Activated CD8-positive, alpha-beta memory T cell treated with anti-CD3 and anti-CD28 coated beads for 1 hour (primary cell): ENCODE measurements around the gene TMC4.
"Not testable (repeated sequence)": the region's sequence is repeated elsewhere in the genome, so short reads cannot be mapped to it uniquely, and the experiment has no call there.

Experiments
- DNase-seq, 2 donors: peaks; one replicate each; pipeline ENCODE4 v3.0.0-alpha.2; 2020; ENCODE audit warnings: low read depth in 1 of 2; ENCODE audit errors: extremely low read depth in 1 of 2

TMC4 gene, protein sequence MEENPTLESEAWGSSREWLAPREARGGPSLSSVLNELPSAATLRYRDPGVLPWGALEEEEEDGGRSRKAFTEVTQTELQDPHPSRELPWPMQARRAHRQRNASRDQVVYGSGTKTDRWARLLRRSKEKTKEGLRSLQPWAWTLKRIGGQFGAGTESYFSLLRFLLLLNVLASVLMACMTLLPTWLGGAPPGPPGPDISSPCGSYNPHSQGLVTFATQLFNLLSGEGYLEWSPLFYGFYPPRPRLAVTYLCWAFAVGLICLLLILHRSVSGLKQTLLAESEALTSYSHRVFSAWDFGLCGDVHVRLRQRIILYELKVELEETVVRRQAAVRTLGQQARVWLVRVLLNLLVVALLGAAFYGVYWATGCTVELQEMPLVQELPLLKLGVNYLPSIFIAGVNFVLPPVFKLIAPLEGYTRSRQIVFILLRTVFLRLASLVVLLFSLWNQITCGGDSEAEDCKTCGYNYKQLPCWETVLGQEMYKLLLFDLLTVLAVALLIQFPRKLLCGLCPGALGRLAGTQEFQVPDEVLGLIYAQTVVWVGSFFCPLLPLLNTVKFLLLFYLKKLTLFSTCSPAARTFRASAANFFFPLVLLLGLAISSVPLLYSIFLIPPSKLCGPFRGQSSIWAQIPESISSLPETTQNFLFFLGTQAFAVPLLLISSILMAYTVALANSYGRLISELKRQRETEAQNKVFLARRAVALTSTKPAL

DNA sequence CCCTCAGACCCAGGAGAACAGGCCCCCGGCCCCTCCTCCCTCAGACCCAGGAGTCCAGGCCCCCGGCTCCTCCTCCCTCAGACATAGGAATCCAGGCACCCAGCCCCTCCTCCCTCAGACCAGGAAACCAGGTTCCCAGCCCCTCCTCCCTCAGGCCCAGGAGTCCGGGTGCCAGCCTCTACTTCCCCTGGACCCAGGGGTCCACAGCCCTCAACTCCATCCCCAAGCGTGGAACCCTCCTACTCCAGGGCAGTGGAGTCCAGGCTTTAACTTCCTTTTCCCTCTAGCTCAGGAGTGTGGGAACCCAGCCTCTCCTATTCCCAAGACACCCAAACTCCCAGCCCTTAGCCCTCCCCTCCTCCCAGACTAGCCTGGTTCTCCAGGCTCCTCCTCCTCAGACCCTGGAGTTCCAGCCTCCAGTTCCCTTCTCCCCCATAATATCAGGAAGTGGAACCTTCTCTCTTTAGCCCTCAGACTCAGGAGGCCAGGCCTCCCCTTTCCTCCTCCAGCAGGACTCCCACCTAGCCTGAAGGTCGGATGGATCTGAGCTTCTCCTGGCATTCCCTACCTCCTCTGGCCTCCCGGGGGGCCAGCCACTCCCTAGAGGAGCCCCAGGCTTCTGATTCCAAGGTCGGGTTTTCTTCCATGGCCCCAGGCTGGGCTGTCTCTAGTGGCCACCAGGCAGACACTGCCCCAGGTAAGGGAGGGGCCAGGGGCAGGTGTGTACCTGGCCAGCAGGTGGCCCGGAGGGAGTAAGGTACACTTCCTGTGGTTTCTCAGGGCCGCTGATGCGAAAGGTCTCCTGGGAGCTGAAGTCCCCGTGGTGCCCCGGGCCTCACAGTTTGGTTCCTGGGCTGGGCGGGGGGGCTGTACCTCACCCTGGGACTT is at the start of gene TMC4:
TSS of gene TMC4 (minus strand) at position 690 of the 888 bp plus-strand sequence. CDS start at position 647, 43 bp downstream.
- no peak for DNase-seq

DNA sequence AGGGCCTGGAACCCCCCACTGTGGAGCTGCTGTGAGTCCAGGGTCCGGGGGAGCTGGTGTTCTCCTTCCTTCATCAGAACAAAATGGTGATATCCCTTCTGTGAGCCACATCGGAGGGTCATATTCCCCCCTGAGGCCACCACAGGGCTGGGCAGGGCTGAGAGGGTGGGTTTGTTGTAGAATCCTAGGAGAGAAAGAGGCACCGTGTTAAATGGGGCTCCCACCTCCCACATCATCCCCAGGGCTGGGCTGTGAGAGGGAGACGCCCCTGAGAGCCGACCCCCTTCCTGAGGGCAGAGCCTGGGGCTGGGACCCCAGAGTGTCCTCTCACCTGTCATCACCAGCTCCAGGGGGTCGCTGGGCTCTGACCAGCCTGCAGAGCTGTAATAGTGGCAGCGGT is 49.0 kb upstream of the TMC4 start:
- DNase-seq = not testable (repeated sequence)

DNA sequence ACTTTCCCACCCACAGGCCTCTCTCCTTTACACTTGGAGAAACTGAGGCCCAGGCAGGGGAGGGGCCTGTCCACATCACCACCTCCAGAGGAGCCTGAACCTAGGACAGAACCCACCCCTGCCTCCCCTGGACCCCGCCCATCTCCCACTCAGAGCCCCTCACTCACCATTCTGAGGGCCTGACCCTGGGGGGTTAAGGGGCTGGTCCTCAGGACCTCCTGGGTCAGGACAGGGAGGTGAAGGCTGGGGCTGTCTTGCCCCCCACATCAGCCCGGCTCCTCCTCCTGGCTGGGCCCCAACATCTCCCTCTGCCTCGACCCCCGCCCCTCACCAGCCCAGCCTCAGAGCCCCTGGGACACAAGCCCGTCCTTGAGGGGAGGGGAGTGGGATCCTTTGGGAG is 46.7 kb upstream of the TMC4 start:
- not testable (repeated sequence) for DNase-seq

DNA sequence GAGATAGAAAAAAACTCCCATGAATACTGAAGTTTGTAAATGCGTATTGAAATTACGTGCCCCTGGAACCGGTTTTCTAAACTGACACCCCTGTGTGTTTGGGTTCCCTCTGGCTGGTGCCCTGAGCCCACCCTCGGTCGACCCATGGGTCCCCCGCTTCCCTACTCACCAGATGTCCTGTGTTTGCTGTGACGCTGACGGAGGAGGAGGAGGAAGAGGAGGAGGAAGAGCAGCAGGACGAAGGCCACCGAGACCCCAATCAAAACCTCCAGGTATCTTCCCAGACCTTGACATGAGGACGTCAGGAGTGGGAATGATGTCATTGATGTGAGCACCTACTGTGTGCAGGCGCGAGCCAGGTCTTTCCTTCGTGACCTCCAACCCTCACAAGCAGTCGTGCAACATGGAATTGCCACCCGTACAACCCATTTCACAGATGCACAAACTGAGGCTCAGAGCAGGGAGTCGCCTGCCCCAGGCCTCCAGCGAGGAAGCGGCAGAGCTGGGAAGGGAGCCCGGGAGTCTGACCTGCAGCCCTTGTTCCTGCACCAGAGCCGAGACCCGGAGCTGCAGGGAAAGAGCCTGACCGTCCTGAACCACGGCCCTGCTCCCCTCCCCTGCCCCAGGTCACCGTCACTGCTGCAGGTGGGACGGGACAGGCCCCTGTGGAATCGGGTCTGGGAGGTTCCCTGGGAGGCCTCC is 46.2 kb upstream of the TMC4 start:
- DNase-seq = no peak

DNA sequence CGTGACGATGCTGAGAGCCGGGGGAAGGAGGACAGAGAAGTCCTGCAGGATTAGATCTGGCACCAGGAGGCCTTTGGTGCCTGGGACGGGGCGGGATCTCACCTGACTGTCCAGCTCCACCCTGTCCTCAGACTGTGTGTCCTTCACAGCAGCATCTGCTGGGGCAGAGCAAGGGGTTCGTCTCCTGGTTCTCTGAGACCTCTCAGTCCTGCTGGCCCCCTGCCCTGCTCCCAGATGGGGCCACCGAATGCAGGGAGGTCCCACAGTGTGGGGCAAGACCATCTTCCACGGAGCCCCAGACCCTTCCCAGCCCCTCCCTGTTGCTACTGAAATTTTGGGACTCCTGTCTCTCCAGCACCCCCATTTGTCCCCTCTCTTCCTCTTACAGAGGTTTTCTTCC is 45.3 kb upstream of the TMC4 start:
- DNase-seq = no peak

DNA sequence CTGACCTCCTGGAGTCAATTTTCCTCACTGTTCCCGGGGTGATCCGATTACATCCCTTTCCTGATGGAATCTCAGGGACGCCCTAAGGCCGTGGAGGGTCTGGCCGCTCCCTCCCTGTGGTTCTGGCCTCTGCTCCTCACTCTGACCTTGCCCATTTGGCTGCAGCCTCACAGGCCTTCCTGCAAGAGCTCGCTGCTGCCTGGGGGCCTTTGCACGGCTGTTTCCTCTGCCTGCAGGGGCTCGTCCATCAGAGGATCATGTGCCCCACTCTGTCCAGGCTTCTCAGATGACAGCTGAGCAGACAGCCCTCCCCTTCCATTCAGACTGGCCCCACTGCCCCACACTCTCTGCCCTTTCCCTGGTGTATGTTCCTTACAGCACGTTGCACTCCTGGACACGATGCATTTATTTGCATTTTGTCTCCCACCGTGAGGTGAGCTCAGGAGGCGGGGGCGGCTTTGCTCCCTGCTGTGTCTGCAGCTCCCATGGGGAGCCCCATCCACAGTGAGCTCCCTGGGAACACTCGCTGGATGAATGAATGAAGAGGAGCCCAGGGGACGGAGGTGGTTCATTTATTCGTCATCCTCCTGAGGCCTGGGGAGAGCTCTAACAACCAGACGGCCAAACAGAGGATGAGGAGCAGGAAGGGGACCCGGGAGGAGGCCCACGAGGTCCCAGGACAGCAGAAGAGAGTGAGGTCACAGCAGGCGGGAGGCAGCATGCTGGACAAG is 44.7 kb upstream of the TMC4 start:
- not testable (repeated sequence) for DNase-seq

DNA sequence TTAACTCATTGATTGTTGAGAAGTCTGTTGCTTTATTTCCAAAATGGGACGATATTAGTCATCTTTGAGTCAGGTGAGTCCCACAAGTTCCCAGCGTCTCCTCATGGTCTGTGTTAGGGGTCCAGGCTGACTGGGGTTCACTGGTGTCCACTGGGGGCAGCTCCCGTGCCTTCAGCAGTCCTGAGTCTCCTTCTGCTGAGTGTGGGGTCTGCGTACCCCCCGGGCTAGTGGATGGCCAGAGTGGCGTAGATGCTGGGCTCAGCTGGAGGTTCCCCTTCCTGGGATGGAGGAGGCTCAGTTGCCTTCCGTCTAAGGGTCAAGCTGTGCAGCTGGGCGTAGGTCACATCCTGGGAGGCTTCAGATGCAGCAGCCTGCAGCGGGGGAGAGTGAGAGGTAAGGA is 43.9 kb upstream of the TMC4 start:
- DNase-seq = no peak

DNA sequence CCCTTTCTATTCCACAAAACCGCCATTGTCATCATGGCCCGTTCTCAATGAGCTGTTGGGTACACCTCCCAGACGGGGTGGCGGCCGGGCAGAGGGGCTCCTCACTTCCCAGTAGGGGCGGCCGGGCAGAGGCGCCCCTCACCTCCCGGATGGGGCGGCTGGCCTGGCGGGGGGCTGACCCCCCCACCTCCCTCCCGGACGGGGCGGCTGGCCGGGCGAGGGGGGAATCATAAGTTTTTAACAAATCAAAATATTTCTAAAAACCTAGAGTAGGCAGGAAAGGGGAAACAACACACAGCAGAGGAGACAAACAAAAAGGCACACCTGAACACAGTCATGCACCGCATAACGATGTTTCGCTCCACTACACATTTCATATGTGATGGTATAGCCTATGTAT is 41.8 kb upstream of the TMC4 start:
- not testable (repeated sequence) for DNase-seq

DNA sequence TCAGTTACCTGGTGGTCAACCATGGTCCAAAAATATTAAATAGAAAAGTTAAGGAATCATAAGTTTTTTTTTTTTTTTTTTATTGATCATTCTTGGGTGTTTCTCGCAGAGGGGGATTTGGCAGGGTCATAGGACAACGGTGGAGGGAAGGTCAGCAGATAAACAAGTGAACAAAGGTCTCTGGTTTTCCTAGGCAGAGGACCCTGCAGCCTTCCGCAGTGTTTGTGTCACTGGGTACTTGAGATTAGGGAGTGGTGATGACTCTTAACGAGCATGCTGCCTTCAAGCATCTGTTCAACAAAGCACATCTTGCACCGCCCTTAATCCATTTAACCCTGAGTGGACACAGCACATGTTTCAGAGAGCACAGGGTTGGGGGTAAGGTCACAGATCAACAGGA is 41.3 kb upstream of the TMC4 start:
- DNase-seq = not testable (repeated sequence)

DNA sequence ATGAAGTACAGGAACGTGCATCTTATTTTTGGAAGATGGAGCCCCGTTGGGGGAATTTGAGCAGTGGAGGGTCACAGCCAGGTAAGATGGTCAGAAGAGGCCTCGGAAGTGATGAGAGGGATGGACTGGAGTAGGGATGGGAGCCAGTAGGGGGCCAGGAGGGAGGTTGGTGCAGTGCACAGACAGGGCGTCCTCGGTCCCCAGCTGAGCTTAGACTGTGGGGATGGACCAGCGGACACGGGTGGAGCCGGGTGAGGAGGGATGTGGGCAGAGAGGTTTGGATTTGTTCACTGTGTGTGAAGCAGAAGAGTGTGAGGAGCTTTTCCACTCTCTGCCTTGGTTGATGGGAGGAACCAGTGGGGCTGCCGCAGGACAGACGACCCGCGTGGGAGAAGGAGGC is 38.3 kb upstream of the TMC4 start:
- no peak for DNase-seq

DNA sequence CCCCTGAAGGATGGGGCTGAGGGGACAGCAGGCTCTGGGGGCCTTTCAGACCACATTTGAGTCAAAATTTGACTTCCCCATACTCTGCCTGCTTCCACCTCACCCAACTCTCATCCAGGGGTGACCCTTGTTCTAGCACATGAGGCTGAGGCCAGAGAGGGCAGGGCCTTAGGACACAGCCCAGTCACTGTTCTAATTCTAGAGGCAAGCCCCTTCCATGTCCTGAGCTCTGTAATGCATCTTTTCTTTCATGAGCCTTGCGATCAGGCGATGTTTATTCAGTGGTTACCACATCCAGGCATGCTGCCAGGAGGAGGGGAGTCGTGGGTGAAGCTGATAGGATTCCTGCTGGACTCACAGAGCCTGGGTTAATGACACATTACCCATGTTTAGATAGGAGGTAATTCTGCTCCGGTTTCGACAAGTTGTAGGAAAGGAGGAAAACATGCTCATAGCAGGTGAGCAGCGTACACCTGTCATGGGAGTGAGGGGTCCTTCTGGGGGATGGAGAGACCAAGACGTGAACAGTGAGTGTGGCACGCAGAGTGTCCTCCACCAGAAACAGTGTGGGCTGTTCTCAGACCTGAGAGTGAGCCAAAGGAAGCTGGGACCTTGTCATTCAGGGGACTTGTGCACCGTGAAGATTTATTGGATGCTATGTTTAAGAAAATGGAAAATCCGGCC is 37.0 kb upstream of the TMC4 start:
- DNase-seq = no peak

DNA sequence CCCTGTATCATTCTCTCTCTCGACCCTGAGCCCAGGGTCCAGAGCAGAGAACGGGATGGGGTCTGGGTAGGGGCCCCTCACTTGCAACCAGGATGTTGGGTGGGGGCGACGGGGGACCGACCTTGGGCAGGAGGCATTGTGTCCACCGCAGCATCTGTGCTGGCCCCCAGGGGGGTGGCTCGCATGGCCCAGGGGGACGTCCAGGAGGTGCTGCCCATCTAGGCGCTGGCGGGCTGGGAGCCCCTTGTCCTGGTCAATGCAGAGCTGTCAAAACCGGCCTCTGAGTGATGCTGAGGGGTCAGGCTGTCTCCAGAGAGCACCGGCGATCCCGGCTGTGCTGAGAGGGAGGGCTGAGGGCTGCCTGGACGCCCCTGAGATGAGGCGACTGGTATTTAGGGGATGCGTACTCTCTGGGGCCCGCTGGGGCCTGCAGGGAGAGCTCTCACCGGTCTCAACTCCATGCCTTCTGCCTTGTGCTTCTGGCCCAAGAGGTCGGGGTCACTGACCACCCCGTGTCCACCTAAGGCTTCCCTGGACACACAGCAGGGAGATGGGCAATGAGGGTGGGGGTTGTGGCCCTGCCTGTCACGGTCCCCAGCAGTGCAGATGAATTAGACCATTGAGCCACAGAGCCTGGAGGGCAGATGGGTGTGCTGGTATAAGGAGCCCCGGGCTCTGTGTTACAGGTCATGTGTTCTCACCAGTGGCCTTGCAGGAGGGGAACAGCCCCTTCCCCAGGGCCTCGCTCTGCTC is 36.3 kb upstream of the TMC4 start:
- no peak for DNase-seq

DNA sequence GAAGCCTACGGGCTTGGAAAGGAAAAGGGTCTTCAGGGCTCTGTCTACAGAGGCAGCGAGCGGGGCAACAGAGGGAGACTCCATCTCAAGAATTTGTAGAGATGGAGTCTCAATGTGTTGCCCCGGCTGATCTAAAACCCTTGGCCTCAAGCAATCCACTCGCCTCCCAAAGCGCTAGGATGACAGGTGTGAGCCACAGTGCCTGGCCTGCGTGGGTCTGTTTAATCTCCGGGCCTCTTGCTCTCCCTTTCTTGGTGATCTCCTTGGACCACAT is 35.8 kb upstream of the TMC4 start:
- DNase-seq = no peak

DNA sequence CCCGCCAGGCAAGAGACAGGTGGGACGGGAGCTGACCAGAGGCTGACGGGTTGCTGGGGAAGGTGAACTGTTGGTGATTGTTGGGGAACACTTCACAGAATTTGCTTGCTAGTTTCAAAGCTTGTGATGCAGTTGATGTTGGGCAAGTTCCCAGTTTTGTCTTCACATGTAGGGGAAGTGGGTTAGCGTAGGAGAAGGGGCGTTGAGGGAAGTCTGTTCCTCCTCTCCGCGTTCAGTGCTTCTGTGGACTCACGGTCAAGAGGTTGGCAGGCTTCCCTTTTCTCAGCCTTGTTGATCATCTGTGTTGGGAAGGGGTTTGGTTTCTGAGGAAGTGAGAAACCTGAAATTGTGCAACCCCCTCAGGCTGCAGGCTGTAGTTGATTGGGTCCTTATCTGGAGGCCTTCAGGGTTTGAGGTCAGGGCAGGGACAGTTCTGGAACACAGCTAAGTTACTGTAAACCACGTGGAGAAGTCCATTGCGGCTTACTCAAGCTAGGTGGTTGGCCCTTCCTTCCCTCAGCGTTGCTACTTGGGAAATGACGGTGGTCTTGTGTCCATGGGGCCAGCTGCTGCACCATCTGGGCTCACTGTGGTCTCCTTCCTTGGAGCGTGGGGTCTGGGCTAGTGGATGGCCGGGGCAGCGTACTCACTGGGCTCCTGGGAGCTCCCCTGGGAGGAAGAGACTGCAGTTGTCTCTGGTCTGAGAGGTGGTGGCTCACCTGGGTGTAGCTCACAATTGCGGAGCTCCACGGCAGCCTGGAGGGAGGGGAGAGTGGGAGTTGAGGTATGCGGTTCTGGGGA is 35.2 kb upstream of the TMC4 start:
- no peak for DNase-seq

DNA sequence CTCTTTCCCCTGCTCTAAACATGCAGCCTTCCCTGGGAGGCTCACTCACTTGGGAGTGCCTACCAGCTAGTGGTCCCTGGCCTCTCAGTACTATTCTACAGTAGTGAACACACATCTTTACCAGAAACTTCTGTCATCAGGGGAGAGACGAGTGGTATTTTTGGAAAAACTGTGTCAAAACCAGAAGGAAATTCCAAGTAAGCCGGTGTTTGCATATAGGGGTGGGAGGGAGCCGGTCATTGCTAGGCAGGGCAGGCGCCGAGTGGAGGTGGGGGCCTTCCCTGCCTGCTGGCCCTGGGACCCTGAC is 34.7 kb upstream of the TMC4 start:
- no peak for DNase-seq

DNA sequence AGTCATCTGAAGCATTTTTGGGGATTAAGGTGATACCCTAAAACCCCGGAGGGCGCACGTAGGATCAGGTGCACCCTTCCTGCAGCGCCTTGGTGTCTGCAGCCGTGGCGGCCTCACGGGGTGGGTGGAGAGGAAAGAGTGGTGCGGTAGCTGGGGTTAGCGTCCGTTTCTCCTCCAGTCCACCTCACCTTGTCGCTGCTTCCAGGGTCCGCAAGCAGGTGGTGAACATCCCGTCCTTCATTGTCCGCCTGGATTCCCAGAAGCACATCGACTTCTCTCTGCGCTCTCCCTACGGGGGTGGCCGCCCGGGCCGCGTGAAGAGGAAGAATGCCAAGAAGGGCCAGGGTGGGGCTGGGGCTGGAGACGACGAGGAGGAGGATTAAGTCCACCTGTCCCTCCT is 34.2 kb upstream of the TMC4 start:
- not testable (repeated sequence) for DNase-seq

DNA sequence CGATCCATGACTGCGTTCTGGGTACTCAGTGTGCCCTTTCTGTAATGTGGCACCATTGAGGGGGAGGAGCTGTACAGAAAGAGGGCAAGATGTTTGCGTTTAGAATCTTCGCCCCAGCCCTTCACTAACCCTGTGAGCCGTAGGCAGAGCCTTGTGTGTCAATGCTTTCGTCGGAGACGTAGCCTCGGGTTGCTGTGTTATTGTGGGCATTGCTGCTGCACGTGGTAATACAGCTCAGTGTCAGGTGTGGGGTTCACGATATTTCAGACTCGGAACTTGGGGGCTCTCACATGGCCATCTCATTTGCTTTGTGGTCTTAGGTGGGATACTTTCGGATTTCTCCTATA is 33.8 kb upstream of the TMC4 start:
- no peak for DNase-seq

DNA sequence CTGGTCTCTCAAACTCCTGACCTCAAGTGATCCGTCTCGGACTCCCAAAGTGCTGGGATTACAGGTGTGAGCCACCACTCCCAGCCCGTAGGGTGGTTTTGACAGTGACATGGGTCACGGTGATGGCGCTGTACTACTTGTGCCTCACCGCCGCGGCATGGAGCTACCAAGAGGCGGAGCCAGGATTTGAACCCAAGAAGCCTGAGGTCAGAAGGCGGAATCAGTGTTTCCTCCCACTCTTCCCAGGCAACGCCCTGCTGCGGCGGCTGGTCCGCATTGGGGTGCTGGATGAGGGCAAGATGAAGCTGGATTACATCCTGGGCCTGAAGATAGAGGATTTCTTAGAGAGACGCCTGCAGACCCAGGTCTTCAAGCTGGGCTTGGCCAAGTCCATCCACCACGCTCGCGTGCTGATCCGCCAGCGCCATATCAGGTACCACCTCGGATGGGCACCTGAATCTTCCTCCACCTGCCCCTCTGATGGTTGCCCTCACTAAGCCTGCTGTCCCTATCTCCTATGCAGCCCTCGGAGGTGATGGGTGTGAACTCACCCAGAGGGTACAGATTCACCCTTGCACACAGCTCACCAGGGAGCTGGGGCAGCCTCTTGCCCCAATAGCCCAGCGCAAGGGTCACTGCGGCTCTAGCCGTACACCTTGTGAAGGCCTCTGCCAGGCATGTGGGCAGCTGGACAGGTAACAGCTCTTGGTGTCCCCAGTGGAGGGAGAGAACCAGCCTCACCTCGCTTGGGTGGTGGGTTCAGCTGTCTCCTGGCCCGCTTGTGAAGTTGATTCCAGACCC is 33.3 kb upstream of the TMC4 start:
- no peak for DNase-seq
